Adrenal gland (tissue), 12 donors: Measurements from ENCODE around the gene TMEM163. TPM values are rescaled to one million over a fixed set of nuclear protein-coding genes. Genes with fewer than 3 reads are reported as not detected.
A peak's percentile ranks its signal among the peaks of the same experiment; 100 is the strongest.

Experiments
- DNase-seq, 7 donors: peaks; one replicate each; pipeline ENCODE4 v3.0.0-alpha.2; 2019 to 2020
- H3K27ac ChIP-seq, 5 donors: fragments of 200-600 bp; sonication (generic) in 4 of 5; 1 replicate in 3 of 5; 2 replicates in 2 of 5; pipeline versions ENCODE4 v1.5.1 to v1.8.0; 2016 to 2020; ENCODE audit warnings: mild to moderate bottlenecking in 1 of 5
- H3K27me3 ChIP-seq: fragments of 200-600 bp; 2 replicates; pipeline ENCODE4 v1.8.0; 2021
- H3K36me3 ChIP-seq, 2 donors: fragments of 200-600 bp; replicated peaks in 1 of 2; 1 replicate in 1 of 2; 2 replicates in 1 of 2; pipeline versions ENCODE4 v1.5.1 to v1.8.0; 2018 to 2022
- H3K4me1 ChIP-seq, 2 donors: fragments of 200-600 bp; replicated peaks in 1 of 2; 1 replicate in 1 of 2; 2 replicates in 1 of 2; pipeline versions ENCODE4 v1.5.1 to v1.8.0; 2018 to 2021
- H3K4me3 ChIP-seq, 4 donors: fragments of 200-600 bp; sonication (generic) in 3 of 4; one replicate each; pipeline ENCODE4 v1.5.1; 2016 to 2018
- H3K9me3 ChIP-seq, 3 donors: fragments of 200-600 bp; sonication (generic) in 1 of 3; replicated peaks in 1 of 3; 1 replicate in 2 of 3; 2 replicates in 1 of 3; pipeline versions ENCODE4 v1.5.1 to v1.8.0; 2016 to 2021
- CTCF ChIP-seq, 6 experiments: fragments of 450-650 bp in 4 of 6; fragments of 200-600 bp in 2 of 6; sonication (generic) in 1 of 6; IDR thresholded peaks; 1 replicate in 5 of 6; 2 replicates in 1 of 6; pipeline versions ENCODE4 v1.5.1 to v1.8.0; 2016 to 2021; ENCODE audit warnings: antibody characterized with exemption in 6 of 6, mild to moderate bottlenecking in 2 of 6, moderate library complexity in 1 of 6
- POLR2A ChIP-seq, 2 donors: fragments of 450-650 bp; IDR thresholded peaks; one replicate each; pipeline ENCODE4 v1.6.1; 2017; ENCODE audit warnings: antibody characterized with exemption in 2 of 2, mild to moderate bottlenecking in 2 of 2, moderate library complexity in 1 of 2
- WGBS, 4 donors: extraction: QIAGEN DNeasy Blood & Tissue Kit in 2 of 4; methylation state at CpG; one replicate each; pipeline versions ENCODE4 v1.1.5 to v1.1.7; 2013 to 2017; 5-methylcytosine and 5-hydroxymethylcytosine counted together
- intact Hi-C, 2 donors: fragments of 100-400 bp; cut with DNase I; formaldehyde crosslinking; loops; one replicate each; pipeline versions ENCODE4 v1.14.1 to v1.15.0; 2022 to 2023
- polyA plus RNA-seq, 3 donors: library from polyadenylated mRNA; stranded (reverse); fragments of 200-250 nt in 2 of 3; fragments of 350-450 nt in 1 of 3; fragmentation: Illumina TruSeq in 1 of 3; extraction: RNeasy Lipid Tissue Mini Kit (QIAGEN cat#74804) in 1 of 3; gene quantifications; one replicate each; pipeline ENCODE4 v1.2.3, GENCODE V29; 2013 to 2014
- total RNA-seq, 9 donors: library from RNA; depleted of rRNA in 4 of 9; stranded (reverse); fragments of >200 nt in 4 of 9; fragments of 120-200 nt in 1 of 9; fragmentation: NEBNext Ultra II Directional in 1 of 9; extraction: Animal tissue kit (Norgen Biotek cat#: 25700) in 1 of 9; gene quantifications; one replicate each; pipeline versions ENCODE4 v1.1.0 to v1.2.4, GENCODE V29; 2013 to 2023
- donor health status: healthy with polysubstance abuse.
- donor health status: Bipolar disorder and iron deficiency.
- donor health status: DM: yes; HTN: yes; CAD: no.
- donor health status: DM: no; HTN: no; CAD: no.
- donor health status: DM: no; HTN: no; CAD: no.
- donor health status: DM: yes; HTN: yes; CAD: no.

Gene TMEM163
- total and polyA plus RNA-seq, 12 donors, result 3.6 to 21.6 (median 9.5) TPM

GRCh38 chr2:134594399-134594798 lies 124.4 kb downstream of the TMEM163 start:
- Histone ChIP-seq H3K4me3 (no peak overlapping the region), H3K27ac (no peak overlapping the region), H3K4me1 (no peaks in the 10 kb centered on the region), H3K27me3 (no peaks in the 10 kb centered on the region), H3K36me3 (no peaks in the 10 kb centered on the region), H3K9me3 (peaks cover 0 to 5% (median 0%) of the 10 kb centered on the region in 3 donors)
- DNase-seq, result peak in 2 of 7 donors; percentile 19 to 59
- 46 to 65% (median 61%) methylated on average over 6 of the region's 6 CpGs for WGBS, 4 donors
- TF ChIP-seq POLR2A (IDR thresholded peaks at IDR 0.05), result no peak
- TF ChIP-seq CTCF (IDR thresholded peaks at IDR 0.05), result no peak
- intact Hi-C loops, result no loop called here

DNA sequence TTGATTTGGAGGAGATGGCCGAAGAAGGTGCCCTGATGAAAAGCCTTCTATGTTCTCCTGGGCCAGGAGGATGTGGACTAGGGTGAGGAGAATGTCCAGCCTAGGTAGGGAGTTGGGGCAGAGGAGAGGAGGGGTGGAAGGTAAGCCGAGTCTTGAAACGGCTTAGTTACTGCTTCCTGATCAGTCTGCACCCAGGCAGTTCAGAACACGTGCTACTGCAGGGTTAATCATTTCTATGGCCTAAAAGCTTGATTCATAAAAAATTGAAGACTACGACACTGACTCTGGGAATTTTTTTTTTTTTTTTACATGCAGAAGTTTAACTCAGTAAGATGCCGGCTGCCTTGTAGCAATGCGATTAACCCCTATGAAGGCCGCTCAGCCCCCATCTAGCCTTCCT lies 125.3 kb downstream of the TMEM163 start:
- Histone ChIP-seq H3K4me3 (no peak overlapping the region), H3K27me3 (no peaks in the 10 kb centered on the region), H3K27ac (no peak overlapping the region), H3K4me1 (no peaks in the 10 kb centered on the region), H3K9me3 (peaks cover 0 to 5% (median 0%) of the 10 kb centered on the region in 3 donors), H3K36me3 (no peaks in the 10 kb centered on the region)
- intact Hi-C loops, result no loop called here
- WGBS, 4 donors, result 88 to 92% (median 89%) methylated on average over 8 of the region's 8 CpGs
- DNase-seq, result no peak
- TF ChIP-seq POLR2A (IDR thresholded peaks at IDR 0.05), result no peak
- no peak for TF ChIP-seq CTCF (IDR thresholded peaks at IDR 0.05)

DNA sequence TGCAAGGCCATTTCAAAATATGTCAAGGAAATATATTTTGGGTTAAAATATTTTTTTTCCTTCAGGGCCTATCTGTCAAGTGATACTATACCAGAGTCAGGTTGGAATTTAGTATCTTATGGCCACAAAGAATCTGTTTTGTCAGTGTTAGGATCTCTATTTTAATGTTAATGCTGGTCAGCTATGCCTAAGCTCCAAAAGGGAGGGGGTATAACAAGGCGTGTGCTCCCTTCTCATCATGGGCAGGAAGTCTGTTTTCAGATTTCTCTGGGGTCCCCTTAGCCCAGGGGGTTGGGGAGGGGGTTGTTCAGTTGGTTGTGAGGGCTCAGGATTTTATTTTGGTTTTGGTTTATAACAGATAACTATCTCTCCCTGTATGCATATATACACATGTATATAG lies 126.4 kb downstream of the TMEM163 start:
- no peak for TF ChIP-seq CTCF (IDR thresholded peaks at IDR 0.05)
- TF ChIP-seq POLR2A (IDR thresholded peaks at IDR 0.05), result no peak
- WGBS, 4 donors, result 73 to 85% (median 80%) methylated on average over 1 of the region's 1 CpG
- no peaks in the 10 kb centered on the region for H3K4me1 ChIP-seq
- H3K9me3 ChIP-seq, result peaks cover 0 to 5% (median 0%) of the 10 kb centered on the region in 3 donors
- DNase-seq, result no peak
- H3K27me3 ChIP-seq, result no peaks in the 10 kb centered on the region
- intact Hi-C loops, result no loop called here
- no peaks in the 10 kb centered on the region for H3K36me3 ChIP-seq
- H3K27ac ChIP-seq, result no peak overlapping the region
- no peak overlapping the region for H3K4me3 ChIP-seq

- Histone ChIP-seq H3K27me3 (no peaks in the 10 kb centered on the region), H3K9me3 (peaks cover 0 to 5% (median 0%) of the 10 kb centered on the region in 3 donors), H3K4me1 (no peaks in the 10 kb centered on the region), H3K4me3 (no peak overlapping the region), H3K36me3 (no peaks in the 10 kb centered on the region), H3K27ac (no peak overlapping the region)
- TF ChIP-seq CTCF (IDR thresholded peaks at IDR 0.05) (no peak), POLR2A (IDR thresholded peaks at IDR 0.05) (no peak)
- DNase-seq, result no peak
- WGBS, 4 donors, result 85 to 94% (median 88%) methylated on average over 1 of the region's 1 CpG
- intact Hi-C loops, result no loop called here
Measured at GRCh38 chr2:134591526-134591925, 127.3 kb downstream of the TMEM163 start.
